GM12801 (cell line): Measurements from ENCODE around the gene SLC38A8.

ENCODE experiments used
- TF ChIP-seq, protein P1 (sequence below): IDR thresholded peaks from one replicate; pipeline ENCODE4 v1.5.1; 2011; ENCODE audit warnings: control low read depth; ENCODE audit not compliant: insufficient read length; ENCODE audit errors: extremely low read depth

Gene SLC38A8

DNA sequence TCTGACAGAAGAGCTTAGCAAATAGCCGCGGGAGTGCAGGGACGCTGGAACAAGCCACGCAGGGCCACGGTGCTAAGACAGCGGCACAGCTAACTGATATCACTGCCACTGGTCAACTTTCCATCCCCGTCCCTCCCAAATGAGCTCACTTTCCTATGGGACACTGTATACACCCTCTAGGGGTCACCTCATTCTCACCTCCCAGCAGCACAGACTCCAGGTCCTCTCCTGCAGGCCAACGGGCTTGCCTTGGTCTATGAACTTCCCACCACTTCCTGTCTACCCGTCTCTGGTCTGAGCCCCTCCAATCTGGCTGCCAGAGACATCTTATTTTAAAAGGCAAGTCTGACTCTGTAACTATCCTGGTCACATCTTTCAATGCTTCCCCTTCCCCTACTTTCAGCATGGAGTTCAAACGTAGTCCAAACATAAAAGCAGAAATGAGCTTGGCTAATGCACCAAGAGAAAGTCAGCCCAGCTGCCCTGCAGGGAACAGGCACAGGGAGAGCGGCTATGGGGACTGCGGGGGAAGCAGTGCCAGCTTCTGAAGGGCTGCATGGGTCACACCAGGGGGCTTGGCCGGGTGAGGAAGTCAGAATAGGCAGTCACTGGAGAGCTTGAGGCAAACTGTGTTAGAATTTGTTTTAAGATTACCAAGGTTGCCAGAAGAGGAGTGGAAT lies 26.3 kb upstream of the SLC38A8 start:
- TF ChIP-seq, protein P1, sequence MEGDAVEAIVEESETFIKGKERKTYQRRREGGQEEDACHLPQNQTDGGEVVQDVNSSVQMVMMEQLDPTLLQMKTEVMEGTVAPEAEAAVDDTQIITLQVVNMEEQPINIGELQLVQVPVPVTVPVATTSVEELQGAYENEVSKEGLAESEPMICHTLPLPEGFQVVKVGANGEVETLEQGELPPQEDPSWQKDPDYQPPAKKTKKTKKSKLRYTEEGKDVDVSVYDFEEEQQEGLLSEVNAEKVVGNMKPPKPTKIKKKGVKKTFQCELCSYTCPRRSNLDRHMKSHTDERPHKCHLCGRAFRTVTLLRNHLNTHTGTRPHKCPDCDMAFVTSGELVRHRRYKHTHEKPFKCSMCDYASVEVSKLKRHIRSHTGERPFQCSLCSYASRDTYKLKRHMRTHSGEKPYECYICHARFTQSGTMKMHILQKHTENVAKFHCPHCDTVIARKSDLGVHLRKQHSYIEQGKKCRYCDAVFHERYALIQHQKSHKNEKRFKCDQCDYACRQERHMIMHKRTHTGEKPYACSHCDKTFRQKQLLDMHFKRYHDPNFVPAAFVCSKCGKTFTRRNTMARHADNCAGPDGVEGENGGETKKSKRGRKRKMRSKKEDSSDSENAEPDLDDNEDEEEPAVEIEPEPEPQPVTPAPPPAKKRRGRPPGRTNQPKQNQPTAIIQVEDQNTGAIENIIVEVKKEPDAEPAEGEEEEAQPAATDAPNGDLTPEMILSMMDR = no peak

GRCh38 chr16:84068041-84068440 lies 25.4 kb upstream of the SLC38A8 start:
- TF ChIP-seq, protein P1 = no peak

DNA sequence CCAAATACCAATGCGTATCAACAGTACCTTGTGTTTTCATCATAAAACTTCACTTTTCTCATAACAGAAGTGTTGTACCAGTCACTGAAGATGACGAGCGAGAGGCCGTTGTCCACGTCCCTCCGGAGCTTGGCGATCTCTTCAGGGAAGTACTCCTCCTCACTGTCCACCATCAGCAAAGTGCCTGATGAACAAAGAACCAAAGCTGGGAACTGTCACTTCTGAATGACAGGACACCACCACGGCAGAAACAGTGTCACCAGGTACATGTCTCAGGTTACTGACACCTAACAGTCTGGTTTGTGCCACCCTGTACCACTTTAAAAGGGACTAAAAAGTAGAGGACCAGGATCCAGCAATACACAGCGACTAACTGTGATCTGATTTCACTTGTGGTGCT lies 25.0 kb upstream of the SLC38A8 start:
- TF ChIP-seq, protein P1 = no peak

DNA sequence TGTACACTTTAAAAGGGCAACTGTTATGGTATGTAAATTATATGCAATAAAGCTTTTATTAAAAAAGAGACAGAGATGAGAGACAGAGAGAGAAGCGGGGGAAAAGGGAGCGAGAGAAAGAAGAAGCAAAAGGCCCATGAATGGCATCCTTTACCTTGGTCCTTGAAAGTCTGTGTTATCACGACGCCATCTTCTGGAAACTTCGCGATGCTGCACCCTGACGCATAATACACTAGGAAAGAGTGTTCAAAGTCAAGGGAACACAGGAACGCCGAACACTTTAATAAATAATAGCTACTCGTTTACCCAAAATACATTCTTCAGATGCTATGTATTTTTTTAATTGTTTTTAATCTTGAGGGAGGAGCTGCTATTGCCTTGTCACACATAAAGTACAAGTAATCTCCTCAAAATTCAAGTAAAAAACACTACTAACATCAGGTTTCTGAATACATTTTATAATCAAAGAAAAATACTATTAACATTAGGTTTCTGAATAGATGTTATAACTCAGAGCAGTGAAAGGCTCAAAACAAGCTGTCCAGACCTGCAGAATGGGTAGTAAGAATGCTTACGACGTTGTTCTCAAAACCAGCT lies 23.0 kb upstream of the SLC38A8 start:
- TF ChIP-seq, protein P1 = no peak

DNA sequence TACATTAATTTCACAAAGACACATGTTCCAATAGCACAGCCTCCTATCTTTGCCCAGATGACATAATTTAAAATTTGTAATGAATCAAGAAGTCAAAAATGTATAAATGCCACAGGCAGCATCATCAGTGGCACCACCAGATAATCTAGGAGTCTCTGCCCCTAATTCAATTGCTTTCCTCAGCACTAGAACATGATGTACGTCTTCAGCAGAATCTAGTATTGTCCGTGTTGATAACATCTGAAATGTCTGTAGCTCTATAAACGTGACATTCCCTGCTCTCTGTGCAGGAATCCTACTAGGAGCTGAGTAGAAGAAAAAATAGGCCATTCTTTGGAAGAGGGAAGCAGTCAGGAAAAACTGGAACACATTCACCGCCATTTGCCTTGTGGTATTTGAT lies 21.4 kb upstream of the SLC38A8 start:
- TF ChIP-seq, protein P1 = no peak

GRCh38 chr16:84062734-84063640 lies 20.4 kb upstream of the SLC38A8 start:
- TF ChIP-seq, protein P1 = no peak

- TF ChIP-seq, protein P1 = no peak
Observed at GRCh38 chr16:84061236-84061819, 18.7 kb upstream of the SLC38A8 start.
